Measurements from ENCODE around the gene TBX15.

DNA sequence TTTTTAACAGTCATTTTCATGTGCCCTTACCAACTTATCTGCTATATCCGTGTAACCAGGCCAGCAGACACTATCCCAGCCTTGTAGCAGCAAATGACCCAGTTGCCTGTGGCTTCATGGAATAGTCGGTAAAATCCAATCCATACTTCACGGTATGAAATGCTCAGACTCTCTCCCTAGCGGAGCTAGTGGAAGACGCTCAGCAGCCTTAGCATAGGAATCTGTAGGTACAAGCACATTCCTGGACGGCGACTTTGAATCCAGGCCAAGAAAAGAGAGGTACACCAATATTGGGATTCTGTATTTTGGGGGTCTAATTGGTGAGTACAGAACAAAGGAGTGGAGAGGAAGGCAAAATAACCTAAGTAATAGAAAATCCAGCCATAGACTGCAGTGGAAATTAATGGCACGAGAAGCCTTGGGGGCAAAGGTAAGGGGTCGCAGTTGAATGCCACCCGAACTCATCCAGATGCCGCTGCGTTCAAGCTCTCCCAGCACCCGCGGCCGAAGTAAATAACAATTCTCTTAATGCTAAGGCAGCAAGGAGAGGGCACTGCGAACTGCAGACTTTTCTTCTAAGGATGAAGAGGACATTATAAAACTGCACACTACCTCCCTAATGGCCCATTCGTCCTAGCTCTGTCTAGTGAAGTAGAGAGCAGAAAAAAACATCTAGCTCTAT, 17.7 kb upstream of the TBX15 start:
- TF ChIP-seq, protein P1, sequence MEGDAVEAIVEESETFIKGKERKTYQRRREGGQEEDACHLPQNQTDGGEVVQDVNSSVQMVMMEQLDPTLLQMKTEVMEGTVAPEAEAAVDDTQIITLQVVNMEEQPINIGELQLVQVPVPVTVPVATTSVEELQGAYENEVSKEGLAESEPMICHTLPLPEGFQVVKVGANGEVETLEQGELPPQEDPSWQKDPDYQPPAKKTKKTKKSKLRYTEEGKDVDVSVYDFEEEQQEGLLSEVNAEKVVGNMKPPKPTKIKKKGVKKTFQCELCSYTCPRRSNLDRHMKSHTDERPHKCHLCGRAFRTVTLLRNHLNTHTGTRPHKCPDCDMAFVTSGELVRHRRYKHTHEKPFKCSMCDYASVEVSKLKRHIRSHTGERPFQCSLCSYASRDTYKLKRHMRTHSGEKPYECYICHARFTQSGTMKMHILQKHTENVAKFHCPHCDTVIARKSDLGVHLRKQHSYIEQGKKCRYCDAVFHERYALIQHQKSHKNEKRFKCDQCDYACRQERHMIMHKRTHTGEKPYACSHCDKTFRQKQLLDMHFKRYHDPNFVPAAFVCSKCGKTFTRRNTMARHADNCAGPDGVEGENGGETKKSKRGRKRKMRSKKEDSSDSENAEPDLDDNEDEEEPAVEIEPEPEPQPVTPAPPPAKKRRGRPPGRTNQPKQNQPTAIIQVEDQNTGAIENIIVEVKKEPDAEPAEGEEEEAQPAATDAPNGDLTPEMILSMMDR (IDR thresholded peaks at IDR 0.05) = no peak
- TF ChIP-seq POLR2A (IDR thresholded peaks at IDR 0.05) = no peak
